ENCODE results near the gene PABPN1L. TPM values are rescaled to one million over a fixed set of nuclear protein-coding genes. Genes with fewer than 3 reads are reported as not detected.

The PABPN1L gene
- polyA plus RNA-seq, 2 of the 4 experiments (the other 2 are of a cell fraction), result not detected

DNA sequence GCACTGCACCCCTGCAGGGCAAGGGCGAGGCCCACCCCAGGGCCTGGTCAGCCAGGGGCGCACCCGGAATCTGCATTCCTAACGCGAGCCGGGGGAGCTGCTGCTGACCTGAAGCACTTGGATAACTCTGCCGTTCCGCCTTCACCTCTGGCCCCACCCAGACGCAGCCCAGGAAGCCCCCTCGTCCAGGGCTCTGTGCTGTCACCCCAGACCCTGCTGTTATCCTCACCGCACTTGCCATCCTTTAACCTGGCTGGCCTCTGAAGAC lies 13.3 kb upstream of the PABPN1L start:
- TF ChIP-seq CEBPB (IDR thresholded peaks at IDR 0.05), result no peak
- no peak for TF ChIP-seq NPAS2 (CRISPR knock-in tag; IDR thresholded peaks at IDR 0.05; ENCODE audit: borderline replicate concordance)
- TF ChIP-seq KDM1A (IDR thresholded peaks at IDR 0.05; ENCODE audit: low read depth), result no peak
- TF ChIP-seq MAZ (IDR thresholded peaks at IDR 0.05; ENCODE audit: borderline replicate concordance, low read depth, low read length), result no peak
- TF ChIP-seq HOXB13 (CRISPR knock-in tag; IDR thresholded peaks at IDR 0.05; ENCODE audit: low read depth), result no peak
- TF ChIP-seq RFX5 (IDR thresholded peaks at IDR 0.05), result no peak
- TF ChIP-seq HEYL (CRISPR knock-in tag; IDR thresholded peaks at IDR 0.05), result no peak
- no peak for TF ChIP-seq POLR2A (IDR thresholded peaks at IDR 0.05; ENCODE audit: low read length)
- no peak for TF ChIP-seq ZSCAN20 (CRISPR knock-in tag; IDR thresholded peaks at IDR 0.05)
- no peak for TF ChIP-seq EP300 (IDR thresholded peaks at IDR 0.05)
- no peak for TF ChIP-seq RCOR1 (IDR thresholded peaks at IDR 0.05; ENCODE audit: low read depth, low read length)
- TF ChIP-seq, protein P1, sequence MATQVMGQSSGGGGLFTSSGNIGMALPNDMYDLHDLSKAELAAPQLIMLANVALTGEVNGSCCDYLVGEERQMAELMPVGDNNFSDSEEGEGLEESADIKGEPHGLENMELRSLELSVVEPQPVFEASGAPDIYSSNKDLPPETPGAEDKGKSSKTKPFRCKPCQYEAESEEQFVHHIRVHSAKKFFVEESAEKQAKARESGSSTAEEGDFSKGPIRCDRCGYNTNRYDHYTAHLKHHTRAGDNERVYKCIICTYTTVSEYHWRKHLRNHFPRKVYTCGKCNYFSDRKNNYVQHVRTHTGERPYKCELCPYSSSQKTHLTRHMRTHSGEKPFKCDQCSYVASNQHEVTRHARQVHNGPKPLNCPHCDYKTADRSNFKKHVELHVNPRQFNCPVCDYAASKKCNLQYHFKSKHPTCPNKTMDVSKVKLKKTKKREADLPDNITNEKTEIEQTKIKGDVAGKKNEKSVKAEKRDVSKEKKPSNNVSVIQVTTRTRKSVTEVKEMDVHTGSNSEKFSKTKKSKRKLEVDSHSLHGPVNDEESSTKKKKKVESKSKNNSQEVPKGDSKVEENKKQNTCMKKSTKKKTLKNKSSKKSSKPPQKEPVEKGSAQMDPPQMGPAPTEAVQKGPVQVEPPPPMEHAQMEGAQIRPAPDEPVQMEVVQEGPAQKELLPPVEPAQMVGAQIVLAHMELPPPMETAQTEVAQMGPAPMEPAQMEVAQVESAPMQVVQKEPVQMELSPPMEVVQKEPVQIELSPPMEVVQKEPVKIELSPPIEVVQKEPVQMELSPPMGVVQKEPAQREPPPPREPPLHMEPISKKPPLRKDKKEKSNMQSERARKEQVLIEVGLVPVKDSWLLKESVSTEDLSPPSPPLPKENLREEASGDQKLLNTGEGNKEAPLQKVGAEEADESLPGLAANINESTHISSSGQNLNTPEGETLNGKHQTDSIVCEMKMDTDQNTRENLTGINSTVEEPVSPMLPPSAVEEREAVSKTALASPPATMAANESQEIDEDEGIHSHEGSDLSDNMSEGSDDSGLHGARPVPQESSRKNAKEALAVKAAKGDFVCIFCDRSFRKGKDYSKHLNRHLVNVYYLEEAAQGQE (IDR thresholded peaks at IDR 0.05), result no peak
- Histone ChIP-seq H3K4me2 (no peak overlapping the region), H3K27ac (no peak overlapping the region), H3K4me3 (no peak overlapping the region), H3K4me1 (peaks cover 7% of the 10 kb centered on the region; the same call in 2 of the 3 replicates), H3K9me3 (no peaks in the 10 kb centered on the region)
- DNase-seq (ENCODE audit: low read depth in 1 of 2, low spot score in 1 of 2), result no peak
- CTCF ChIA-PET, result interaction anchor here (0.6 to 2.1 kb wide), 5 partner anchors 10 to 136 kb away, joined by 3 to 4 read pairs (median 3); no protein-coding TSS in a partner anchor
- no peak for FAIRE-seq
- ATAC-seq, result no peak
- POLR2A ChIA-PET, result no interaction called here
- WGBS (ENCODE audit: missing lambda C conversion rate), result 60% methylated on average over 7 of the region's 11 CpGs

DNA sequence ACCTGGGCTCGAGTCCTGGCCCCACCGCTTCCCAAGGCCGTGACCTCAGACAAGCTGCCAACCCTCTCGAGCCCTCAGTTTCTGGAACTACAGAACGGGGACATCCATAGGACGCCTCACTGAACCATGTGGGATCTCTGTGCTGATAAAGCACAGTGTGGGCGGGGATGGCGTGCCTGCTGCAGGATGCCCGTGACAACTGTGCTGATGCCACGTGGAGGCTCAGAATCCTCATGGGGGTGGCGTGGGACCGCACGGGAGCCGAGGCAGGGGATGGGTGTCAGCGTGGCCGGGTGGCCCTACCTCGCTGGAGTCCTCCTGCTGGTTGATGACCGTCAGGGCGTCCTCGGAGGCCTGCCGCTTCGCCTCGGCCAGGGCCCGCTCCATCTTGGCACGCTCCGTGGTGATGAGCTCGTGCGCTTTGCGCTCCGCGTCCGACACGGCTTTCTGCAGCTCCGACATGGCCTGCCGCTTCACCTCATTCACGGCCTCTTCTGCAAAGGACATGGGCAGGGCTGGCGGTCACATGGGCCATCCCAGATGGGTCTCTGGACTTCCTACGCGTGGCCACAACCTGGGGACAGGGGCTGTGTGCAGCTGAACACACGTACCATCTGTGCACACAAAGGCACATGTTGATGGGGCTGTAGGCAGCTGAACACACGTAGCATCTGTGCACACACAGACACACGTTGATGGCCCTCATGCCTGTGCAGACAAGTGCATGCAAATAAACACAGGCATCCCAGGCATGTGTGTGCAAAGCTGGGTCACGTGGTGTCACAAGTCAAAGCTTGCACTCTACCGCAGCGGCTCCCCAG lies 12.7 kb upstream of the PABPN1L start:
- no peak for ATAC-seq
- no peak for FAIRE-seq
- DNase-seq (ENCODE audit: low read depth in 1 of 2, low spot score in 1 of 2), result no peak
- H3K4me2 ChIP-seq, result no peak overlapping the region
- WGBS (ENCODE audit: missing lambda C conversion rate), result 80% methylated on average over 32 of the region's 45 CpGs
- peaks cover 7% of the 10 kb centered on the region; the same call in 2 of the 3 replicates for H3K4me1 ChIP-seq
- H3K27ac ChIP-seq, result no peak overlapping the region
- CTCF ChIA-PET, result interaction anchor here (0.7 to 2.1 kb wide), 4 partner anchors 21 to 136 kb away, joined by 3 to 4 read pairs (median 4); no protein-coding TSS in a partner anchor
- POLR2A ChIA-PET, result no interaction called here
- no peak for TF ChIP-seq TP53 (CRISPR knock-in tag; IDR thresholded peaks at IDR 0.05)
- no peak for TF ChIP-seq MAZ (IDR thresholded peaks at IDR 0.05; ENCODE audit: borderline replicate concordance, low read depth, low read length)
- no peak for TF ChIP-seq ESRRA (IDR thresholded peaks at IDR 0.05; ENCODE audit: borderline replicate concordance, low read length)
- TF ChIP-seq EHMT2 (IDR thresholded peaks at IDR 0.05; ENCODE audit: low read depth), result no peak
- no peak for TF ChIP-seq BHLHE40 (IDR thresholded peaks at IDR 0.05; ENCODE audit: low read depth, low read length)
- no peak for TF ChIP-seq ZSCAN20 (CRISPR knock-in tag; IDR thresholded peaks at IDR 0.05)
- TF ChIP-seq, protein P2, sequence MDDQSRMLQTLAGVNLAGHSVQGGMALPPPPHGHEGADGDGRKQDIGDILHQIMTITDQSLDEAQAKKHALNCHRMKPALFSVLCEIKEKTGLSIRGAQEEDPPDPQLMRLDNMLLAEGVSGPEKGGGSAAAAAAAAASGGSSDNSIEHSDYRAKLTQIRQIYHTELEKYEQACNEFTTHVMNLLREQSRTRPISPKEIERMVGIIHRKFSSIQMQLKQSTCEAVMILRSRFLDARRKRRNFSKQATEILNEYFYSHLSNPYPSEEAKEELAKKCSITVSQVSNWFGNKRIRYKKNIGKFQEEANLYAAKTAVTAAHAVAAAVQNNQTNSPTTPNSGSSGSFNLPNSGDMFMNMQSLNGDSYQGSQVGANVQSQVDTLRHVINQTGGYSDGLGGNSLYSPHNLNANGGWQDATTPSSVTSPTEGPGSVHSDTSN (IDR thresholded peaks at IDR 0.05), result no peak
- TF ChIP-seq CHD4 (IDR thresholded peaks at IDR 0.05; ENCODE audit: borderline replicate concordance), result no peak
- no peak for TF ChIP-seq POLR2AphosphoS2 (conservative IDR thresholded peaks at IDR 0.05; ENCODE audit: low read length)
- no peak for TF ChIP-seq GATA3 (IDR thresholded peaks at IDR 0.05; ENCODE audit: borderline replicate concordance)
- no peak for TF ChIP-seq HOXA7 (CRISPR knock-in tag; IDR thresholded peaks at IDR 0.05)
- no peak for TF ChIP-seq EHF (CRISPR knock-in tag; IDR thresholded peaks at IDR 0.05)
- TF ChIP-seq NFE2L2 (conservative IDR thresholded peaks at IDR 0.05; ENCODE audit: low read length), result no peak
- no peaks in the 10 kb centered on the region for H3K9me3 ChIP-seq
- no peak overlapping the region for H3K4me3 ChIP-seq
